HCT116 (cell line): ENCODE data around the gene PADI3. TPM values are rescaled to one million over a fixed set of nuclear protein-coding genes. Genes with fewer than 3 reads are reported as not detected.
A peak's percentile ranks its signal among the peaks of the same experiment; 100 is the strongest.

Experiments
- ATAC-seq: fragments of 200-7000 bp; cut with Tn5 transposase; 2 replicates; pipeline ENCODE4 v1.9.1; 2020; ENCODE audit warnings: mild to moderate bottlenecking, moderate library complexity
- BruUV-seq: library from RNA; stranded (reverse); fragments of 400-500 nt; replicated peaks from 2 replicates; lab custom pipeline; 2021; lab: Mats Ljungman, UMichigan
- CTCF ChIA-PET: fragments of 300-600 bp; sonication (Branson Sonifier 250); formaldehyde crosslinking; loops from one replicate; lab custom pipeline; 2021; ENCODE audit warnings: antibody characterized with exemption; lab: Charles Lee
- POLR2A ChIA-PET: fragments of 300-600, 350-600 bp; sonication (Branson Sonifier 250); formaldehyde crosslinking; loops from one replicate; lab custom pipeline; 2021; ENCODE audit warnings: antibody characterized with exemption; lab: Charles Lee
- RAD21 ChIA-PET, 2 experiments: fragments of 300-600 bp; sonication (Branson Sonifier 250); formaldehyde crosslinking; loops; one replicate each; lab custom pipeline; 2023; ENCODE audit warnings: low total read pairs in 2 of 2; ENCODE audit not compliant: uncharacterized antibody in 2 of 2, unreplicated experiment in 2 of 2, low non-redundant PET in 1 of 2; lab: Charles Lee
- DNase-seq: peaks from one replicate; pipeline ENCODE4 v3.0.0-alpha.2; 2010; ENCODE audit warnings: low read depth, low spot score
- H2AFZ ChIP-seq: fragments of 200-600 bp; shearing (Covaris generic), sonication (generic); 2 replicates; pipeline ENCODE4 v1.6.1; 2017; ENCODE audit warnings: low read depth, mixed run types, mixed read lengths, antibody characterized with exemption, low read length; ENCODE audit not compliant: poor library complexity, severe bottlenecking
- H3K27ac ChIP-seq: 2 replicates; pipeline ENCODE4 v1.5.1; 2012; ENCODE audit warnings: low read depth, low read length
- H3K27me3 ChIP-seq: fragments of 200-600 bp; sonication (generic); 2 replicates; pipeline ENCODE4 v1.6.1; 2016; ENCODE audit warnings: mixed run types, low read length, mixed read lengths; ENCODE audit not compliant: insufficient read depth
- H3K36me3 ChIP-seq, 2 experiments: fragments of 200-500 bp in 1 of 2; fragments of 200-600 bp in 1 of 2; sonication (Bioruptor generic) in 1 of 2; sonication (generic) in 1 of 2; 2 replicates each; pipeline versions ENCODE4 v1.5.1 to v1.6.1; 2014 to 2016; ENCODE audit warnings: low read length in 2 of 2, inconsistent platforms in 1 of 2, mixed read lengths in 1 of 2, mixed run types in 1 of 2; ENCODE audit not compliant: insufficient read depth in 2 of 2, control insufficient read depth in 1 of 2
- H3K4me1 ChIP-seq, 2 experiments: fragments of 200-600 bp in 1 of 2; sonication (generic) in 1 of 2; 2 replicates each; pipeline versions ENCODE4 v1.5.1 to v1.6.1; 2012 to 2017; ENCODE audit warnings: low read length in 2 of 2, inconsistent platforms in 1 of 2, mild to moderate bottlenecking in 1 of 2, mixed read lengths in 1 of 2, mixed run types in 1 of 2, moderate library complexity in 1 of 2; ENCODE audit not compliant: insufficient read depth in 2 of 2, control insufficient read depth in 1 of 2
- H3K4me2 ChIP-seq: fragments of 200-600 bp; sonication (generic); 2 replicates; pipeline ENCODE4 v1.6.1; 2017; ENCODE audit warnings: mixed run types, low read length, mixed read lengths
- H3K4me3 ChIP-seq, 2 experiments: fragments of 200-600 bp in 1 of 2; sonication (generic) in 1 of 2; replicated peaks in 1 of 2; 2 replicates each; pipeline ENCODE4 v1.5.1; 2011 to 2016; ENCODE audit warnings: low read length in 2 of 2, control low read depth in 1 of 2, low read depth in 1 of 2, mild to moderate bottlenecking in 1 of 2, mixed read lengths in 1 of 2, mixed run types in 1 of 2
- H3K79me2 ChIP-seq: fragments of 200-600 bp; sonication (generic); 2 replicates; pipeline ENCODE4 v1.6.1; 2017; ENCODE audit warnings: mild to moderate bottlenecking, mixed run types, low read length, moderate library complexity, mixed read lengths; ENCODE audit not compliant: insufficient read depth
- H3K9ac ChIP-seq: fragments of 200-600 bp; sonication (generic); 2 replicates; pipeline ENCODE4 v1.6.1; 2016; ENCODE audit warnings: low read length, mixed read lengths
- H3K9me2 ChIP-seq: fragments of 200-600 bp; sonication (generic), shearing (Covaris generic); 2 replicates; pipeline ENCODE4 v1.6.1; 2017; ENCODE audit warnings: mixed run types, mild to moderate bottlenecking, moderate library complexity; ENCODE audit not compliant: insufficient read depth
- H3K9me3 ChIP-seq, 2 experiments: fragments of 200-500 bp in 1 of 2; fragments of 200-600 bp in 1 of 2; sonication (Bioruptor generic) in 1 of 2; sonication (generic) in 1 of 2; 2 replicates each; pipeline ENCODE4 v1.6.1; 2014 to 2017; ENCODE audit warnings: low read length in 2 of 2, mixed read lengths in 2 of 2, inconsistent platforms in 1 of 2, low read depth in 1 of 2, mild to moderate bottlenecking in 1 of 2, mixed run types in 1 of 2, moderate library complexity in 1 of 2; ENCODE audit not compliant: control insufficient read depth in 1 of 2, insufficient read depth in 1 of 2
- H4K20me1 ChIP-seq: fragments of 200-600 bp; sonication (generic), shearing (Covaris generic); 2 replicates; pipeline ENCODE4 v1.6.1; 2017; ENCODE audit warnings: mixed run types, mild to moderate bottlenecking, moderate library complexity; ENCODE audit not compliant: insufficient read depth
- ATF3 ChIP-seq: IDR thresholded peaks from 2 replicates; pipeline ENCODE4 v1.6.1; 2012
- CTCF ChIP-seq, 3 experiments: fragments of 200-600 bp in 1 of 3; sonication (generic) in 1 of 3; IDR thresholded peaks in 2 of 3; conservative IDR thresholded peaks in 1 of 3; 2 replicates each; pipeline ENCODE4 v1.5.1; 2012 to 2017; ENCODE audit warnings: low read depth in 2 of 3, low read length in 2 of 3, antibody characterized with exemption in 1 of 3, borderline replicate concordance in 1 of 3, control low read depth in 1 of 3, mild to moderate bottlenecking in 1 of 3, mixed read lengths in 1 of 3, mixed run types in 1 of 3, moderate library complexity in 1 of 3; ENCODE audit not compliant: insufficient read depth in 1 of 3
- ELF1 ChIP-seq: IDR thresholded peaks from 2 replicates; pipeline ENCODE4 v1.6.1; 2012; ENCODE audit warnings: low read depth, borderline replicate concordance
- EZH2 ChIP-seq: fragments of 200-600 bp; sonication (generic); IDR thresholded peaks from 2 replicates; pipeline ENCODE4 v1.6.1; 2017; ENCODE audit warnings: antibody characterized with exemption, mixed run types
- FOSL1 ChIP-seq: IDR thresholded peaks from 2 replicates; pipeline ENCODE4 v1.6.1; 2012; ENCODE audit warnings: low read depth
- JUND ChIP-seq: IDR thresholded peaks from 2 replicates; pipeline ENCODE4 v1.6.1; 2012
- POLR2A ChIP-seq: IDR thresholded peaks from 2 replicates; pipeline ENCODE4 v1.7.0; 2011; ENCODE audit warnings: borderline replicate concordance; ENCODE audit not compliant: insufficient read depth, insufficient read length; ENCODE audit errors: extremely low read depth
- SIN3A ChIP-seq: IDR thresholded peaks from 2 replicates; pipeline ENCODE4 v1.6.1; 2012; ENCODE audit warnings: low read depth
- SP1 ChIP-seq: IDR thresholded peaks from 2 replicates; pipeline ENCODE4 v1.6.1; 2012; ENCODE audit warnings: low read depth
- SRF ChIP-seq: IDR thresholded peaks from 2 replicates; pipeline ENCODE4 v1.6.1; 2012; ENCODE audit warnings: low read depth
- TCF7L2 ChIP-seq: IDR thresholded peaks from 2 replicates; pipeline ENCODE4 v1.7.0; 2011; ENCODE audit warnings: borderline replicate concordance, inconsistent platforms; ENCODE audit not compliant: insufficient read depth, insufficient read length; ENCODE audit errors: extremely low read depth
- ZBTB33 ChIP-seq: IDR thresholded peaks from 2 replicates; pipeline ENCODE4 v1.6.1; 2011; ENCODE audit warnings: mild to moderate bottlenecking, low read length, moderate library complexity; ENCODE audit not compliant: insufficient replicate concordance; ENCODE audit errors: extremely low read depth
- ZFX ChIP-seq: fragments of 450-650 bp; IDR thresholded peaks from 2 replicates; pipeline ENCODE4 v1.6.1; 2017
- intact Hi-C: fragments of 100-400 bp; cut with micrococcal nuclease; formaldehyde crosslinking; loops from 2 replicates; pipeline ENCODE4 v1.10.0; 2022
- total RNA-seq: library from RNA; stranded (reverse); gene quantifications from one replicate; pipeline ENCODE4 v1.2.1, GENCODE V29; 2021; ENCODE audit not compliant: unreplicated experiment

PADI3 gene
- total RNA-seq, 1 experiment from 2014 or later: 0.93 TPM

- H2AFZ ChIP-seq: no peak overlapping the region
- no peaks in the 10 kb centered on the region for H3K79me2 ChIP-seq
- intact Hi-C loops: no loop called here
- POLR2A ChIA-PET: no interaction called here
- peaks cover 3% of the 10 kb centered on the region; the same call in 1 of the 2 replicates for H3K27me3 ChIP-seq
- peaks cover 23 to 63% of the 10 kb centered on the region in 2 experiments for H3K4me1 ChIP-seq
- H3K27ac ChIP-seq: no peak overlapping the region
- TF ChIP-seq POLR2A (no peak), CTCF (IDR thresholded peaks at IDR 0.05 in 2 of 3, conservative IDR thresholded peaks at IDR 0.05 in 1 of 3; ENCODE audit: borderline replicate concordance in 1 of 3, insufficient read depth in 1 of 3, low read depth in 2 of 3, low read length in 2 of 3) (no peak), SP1 (no peak), ZBTB33 (no peak), SIN3A (no peak), FOSL1 (no peak), ZFX (no peak), EZH2 (no peak), SRF (no peak), TCF7L2 (no peak), ELF1 (no peak), ATF3 (no peak), JUND (no peak)
- TF ChIP-seq, all 23 proteins: peak for 0
- CTCF ChIA-PET: no interaction called here
- no peak for DNase-seq
- Histone ChIP-seq H3K9ac (no peak overlapping the region), H3K9me2 (no peaks in the 10 kb centered on the region), H3K36me3 (no peaks in the 10 kb centered on the region), H4K20me1 (no peaks in the 10 kb centered on the region), H3K4me3 (no peak overlapping the region), H3K9me3 (no peaks in the 10 kb centered on the region), H3K4me2 (peak overlapping the region; percentile 8; the same call in 1 of the 2 replicates)
- ATAC-seq: no peak
- no TSS peak for BruUV-seq
- RAD21 ChIA-PET: no interaction called here
These were observed 36.3 kb upstream of the PADI3 start for GRCh38 chr1:17212487-17213121.
